Hepatocyte (in vitro differentiated cells): Measurements from ENCODE around the gene ARF6.

Experiments used
- CTCF ChIP-seq: fragments of 200-600 bp; sonication (generic); IDR thresholded peaks from 2 replicates; pipeline ENCODE4 v1.5.1; 2016; ENCODE audit warnings: antibody characterized with exemption, mild to moderate bottlenecking; ENCODE audit not compliant: poor library complexity
- EZH2 ChIP-seq: fragments of 200-600 bp; sonication (generic); IDR thresholded peaks from 2 replicates; pipeline ENCODE4 v1.6.1; 2016; ENCODE audit warnings: antibody characterized with exemption, mild to moderate bottlenecking, borderline replicate concordance

DNA sequence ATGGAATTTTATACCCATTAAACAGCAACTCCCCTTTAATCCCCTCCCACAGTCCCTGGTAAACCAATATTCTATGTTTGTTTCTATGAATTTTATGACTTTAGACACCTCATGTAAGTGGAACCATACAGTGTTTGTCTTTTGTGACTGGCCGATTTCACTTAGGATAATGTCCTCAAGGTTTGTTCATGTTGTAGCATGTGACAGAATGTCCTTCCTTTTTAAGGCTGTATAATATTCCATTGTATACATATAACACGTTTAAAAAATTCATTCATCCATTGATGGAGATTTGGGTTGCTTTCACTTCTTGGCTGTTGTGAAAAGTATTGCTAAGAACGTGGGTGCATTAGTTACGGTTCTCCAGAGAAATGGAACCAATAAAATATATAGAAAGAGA, 40.2 kb downstream of the ARF6 start:
- TF ChIP-seq CTCF = no peak
- TF ChIP-seq EZH2 = no peak
